Measurements from ENCODE around the gene CERK. TPM values are rescaled to one million over a fixed set of nuclear protein-coding genes. Genes with fewer than 3 reads are reported as not detected.

CERK gene
- total and polyA plus RNA-seq, 9 of the 15 experiments (the other 6 are each of a cell fraction or from before 2014, with no cell fraction given) = 1.1 to 14.9 (median 8.7) TPM

GRCh38 chr22:46649141-46650077 lies 88.6 kb downstream of the CERK start:
- peaks cover 56% of the 10 kb centered on the region for H3K79me2 ChIP-seq (ENCODE audit: control insufficient read depth, insufficient read depth, low read length)
- no peaks in the 10 kb centered on the region for H3K27me3 ChIP-seq (ENCODE audit: control insufficient read depth in 2 of 2, insufficient read depth in 2 of 2, low read length in 2 of 2)
- ChIA-PET POLR2A (interaction anchor here (0.5 to 1.2 kb wide), 2 partner anchors 14 to 98 kb away, joined by 3 to 4 read pairs; no protein-coding TSS in a partner anchor), CTCF (ENCODE audit: low intra/inter-chr PET ratio) (interaction anchor here (1.3 kb wide), 1 partner anchor 87 kb away, joined by 3 read pairs; no protein-coding TSS in a partner anchor)
- 11% methylated on average over 24 of the region's 25 CpGs for WGBS (ENCODE audit: insufficient coverage, low coverage, missing lambda C conversion rate)
- H3K4me2 ChIP-seq (ENCODE audit: insufficient read depth, low read length) = peak overlapping the region; percentile 66
- no peaks in the 10 kb centered on the region for H4K20me1 ChIP-seq (replicated peaks; ENCODE audit: control insufficient read depth, insufficient read depth, low read length)
- DNase-seq (ENCODE audit: extremely low read depth in 1 of 4, low spot score in 3 of 4) (peak; percentile 31 to 69 (median 58)), FAIRE-seq (peak; percentile 94), ATAC-seq (peak; percentile 80)
- no peaks in the 10 kb centered on the region for H3K9me1 ChIP-seq (ENCODE audit: control insufficient read depth, insufficient read depth, low read length)
- no peaks in the 10 kb centered on the region for H3K9me3 ChIP-seq (replicated peaks; ENCODE audit: control insufficient read depth, insufficient read depth, low read depth, low read length)
- peak overlapping the region; percentile 33; the same call in 1 of the 2 replicates for H2AFZ ChIP-seq (ENCODE audit: low read depth, low read length)
- H3K9ac ChIP-seq (ENCODE audit: insufficient read depth in 1 of 2, low read depth in 2 of 2, low read length in 2 of 2) = peak overlapping the region; percentile 45 to 89
- BruUV-seq (replicated peaks) = no TSS peak
- peaks cover 41 to 56% of the 10 kb centered on the region in 2 experiments for H3K4me1 ChIP-seq (replicated peaks in 1 of 2; ENCODE audit: control insufficient read depth in 2 of 2, insufficient read depth in 2 of 2, low read length in 2 of 2)
- peak overlapping the region; percentile 75 for H3K27ac ChIP-seq (ENCODE audit: extremely low read depth, low read depth, low read length)
- in situ Hi-C loops (cut with MboI) = loop anchor here (10.0 kb wide), 1 partner anchor 85 kb away; no protein-coding TSS in a partner anchor
- H3K36me3 ChIP-seq (ENCODE audit: control insufficient read depth, insufficient read depth, low read length) = peaks cover 3% of the 10 kb centered on the region; the same call in 1 of the 3 replicates
- intact Hi-C loops (cut with micrococcal nuclease) = no loop called here
- no peak overlapping the region for H3K4me3 ChIP-seq
- TF ChIP-seq NFRKB (IDR thresholded peaks at IDR 0.05; ENCODE audit: low read depth) = 0 out of 2 replicates have a peak, but pooled peaks have one; percentile 36
- no peak for TF ChIP-seq ATF1 (CRISPR knock-in tag; IDR thresholded peaks at IDR 0.05)
- TF ChIP-seq ATF1 (tag; IDR thresholded peaks at IDR 0.05) = peak; percentile 67
- TF ChIP-seq ADNP (tag; IDR thresholded peaks at IDR 0.05) = no peak
- TF ChIP-seq DIDO1 (tag; IDR thresholded peaks at IDR 0.05; ENCODE audit: low read depth) = no peak
- TF ChIP-seq ZNF77 (CRISPR knock-in tag; IDR thresholded peaks at IDR 0.05) = no peak
- no peak for TF ChIP-seq CUX1 (CRISPR knock-in tag; IDR thresholded peaks at IDR 0.05)
- TF ChIP-seq ARID1B (IDR thresholded peaks at IDR 0.05) = peak; percentile 66
- no peak for TF ChIP-seq ZNF41 (CRISPR knock-in tag; conservative IDR thresholded peaks at IDR 0.05)
- TF ChIP-seq MLX (CRISPR knock-in tag; conservative IDR thresholded peaks at IDR 0.05) = no peak
- no peak for TF ChIP-seq ARHGAP35 (IDR thresholded peaks at IDR 0.05; ENCODE audit: partially characterized antibody)
- peak; percentile 27 to 55; a peak in 3 of 4 replicates for TF ChIP-seq NRF1 (conservative IDR thresholded peaks at IDR 0.05 in 1 of 2, IDR thresholded peaks at IDR 0.05 in 1 of 2)
- no peak for TF ChIP-seq COPS2 (conservative IDR thresholded peaks at IDR 0.05)
- no peak for TF ChIP-seq FUS (optimal IDR thresholded peaks at IDR 0.05; ENCODE audit: low read depth, low read length)
- no peak for TF ChIP-seq KAT8 (IDR thresholded peaks at IDR 0.05; ENCODE audit: low read depth)
- TF ChIP-seq NELFE (IDR thresholded peaks at IDR 0.05; ENCODE audit: insufficient read depth, insufficient read length) = no peak
- no peak for TF ChIP-seq HDAC6 (IDR thresholded peaks at IDR 0.05; ENCODE audit: low read depth, low read length)
- no peak for TF ChIP-seq ZNF431 (CRISPR knock-in tag; IDR thresholded peaks at IDR 0.05)
